ENCODE data around the gene NLRC4.
A peak's percentile ranks its signal among the peaks of the same experiment; 100 is the strongest.
"Not testable (repeated sequence)": the region's sequence is repeated elsewhere in the genome, so short reads cannot be mapped to it uniquely, and the experiment has no call there.

Gene NLRC4

DNA sequence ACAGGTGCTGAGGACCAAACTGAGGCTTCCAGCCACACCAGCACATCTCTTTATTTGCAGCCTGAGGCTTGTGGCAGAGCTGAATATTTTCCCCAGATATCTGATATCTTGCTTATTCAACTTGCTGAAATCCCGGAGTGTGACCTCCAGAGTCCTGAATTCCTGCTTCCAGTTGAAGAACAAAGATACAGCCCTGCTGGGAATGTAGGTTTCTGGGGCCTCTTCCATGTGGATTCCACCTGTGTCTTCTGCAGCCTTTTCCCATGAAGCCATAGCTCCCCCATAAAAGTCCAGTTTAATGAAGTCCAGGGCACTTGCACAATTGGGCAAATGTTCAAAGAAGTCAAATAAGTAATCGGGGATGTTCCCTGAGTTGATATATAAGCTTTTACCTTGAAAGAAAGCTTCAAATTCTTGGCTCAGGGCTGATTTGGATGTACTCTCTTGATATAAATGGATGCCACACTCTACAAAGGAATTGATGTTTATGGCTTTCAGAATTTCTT is 14.9 kb downstream of the NLRC4 start:
- no peak for DNase-seq (ENCODE audit: low spot score)

DNA sequence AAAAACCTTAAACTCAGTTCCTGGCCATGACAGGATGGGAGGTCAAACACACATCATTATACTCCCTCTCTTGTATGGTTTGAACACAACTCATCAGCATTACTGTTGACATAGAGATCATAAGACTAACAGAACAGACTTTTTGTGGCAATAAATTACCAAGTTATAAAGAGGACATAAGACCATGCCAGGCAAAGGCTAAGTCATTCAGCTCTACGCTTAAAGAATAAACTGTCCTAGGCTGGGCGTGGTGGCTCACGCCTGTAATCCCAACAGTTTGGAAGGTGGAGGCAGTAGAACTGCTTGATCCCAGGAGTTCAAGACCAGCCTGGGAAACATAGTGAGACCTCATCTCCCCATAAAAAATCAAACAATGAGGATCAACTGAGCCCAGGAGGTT is 16.4 kb downstream of the NLRC4 start:
- DNase-seq (ENCODE audit: low spot score): no peak

DNA sequence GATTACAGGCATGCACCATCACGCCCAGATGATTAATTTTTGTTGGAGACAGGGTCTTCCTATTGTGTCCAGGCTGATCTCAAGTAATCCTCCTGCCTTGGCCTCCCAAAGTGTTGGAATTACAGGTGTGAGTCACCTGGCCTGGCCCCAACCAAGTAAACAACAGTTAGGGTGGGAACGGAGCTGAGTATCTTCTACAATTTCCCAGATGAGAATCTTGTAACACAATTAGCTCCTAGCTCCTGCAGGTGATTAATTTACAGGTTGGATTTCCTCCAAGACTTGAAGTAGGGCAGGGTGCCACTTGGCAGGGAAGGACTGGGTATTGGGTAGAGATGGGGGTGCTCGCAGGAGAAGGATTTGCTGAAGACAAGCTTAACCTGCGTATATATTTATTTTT is 17.8 kb downstream of the NLRC4 start:
- no peak for DNase-seq (ENCODE audit: low spot score)

DNA sequence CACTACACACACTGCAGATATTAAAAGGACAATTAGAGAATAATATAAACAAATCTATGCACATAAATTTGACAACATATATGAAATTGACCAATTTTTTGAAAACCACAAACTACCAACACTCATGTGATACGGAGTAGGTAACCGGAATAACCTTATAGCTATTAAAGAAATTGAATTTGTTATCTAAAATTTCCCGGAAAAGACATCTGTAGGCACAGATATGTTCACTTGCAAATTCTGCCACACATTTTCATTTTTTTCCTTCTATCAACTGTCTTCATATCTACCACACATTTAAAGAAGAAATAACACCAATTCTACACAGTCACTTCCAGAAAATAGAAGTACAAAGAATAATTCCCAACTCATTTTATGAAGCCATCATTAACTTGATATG is 22.4 kb downstream of the NLRC4 start:
- no peak for DNase-seq (ENCODE audit: low spot score)

DNA sequence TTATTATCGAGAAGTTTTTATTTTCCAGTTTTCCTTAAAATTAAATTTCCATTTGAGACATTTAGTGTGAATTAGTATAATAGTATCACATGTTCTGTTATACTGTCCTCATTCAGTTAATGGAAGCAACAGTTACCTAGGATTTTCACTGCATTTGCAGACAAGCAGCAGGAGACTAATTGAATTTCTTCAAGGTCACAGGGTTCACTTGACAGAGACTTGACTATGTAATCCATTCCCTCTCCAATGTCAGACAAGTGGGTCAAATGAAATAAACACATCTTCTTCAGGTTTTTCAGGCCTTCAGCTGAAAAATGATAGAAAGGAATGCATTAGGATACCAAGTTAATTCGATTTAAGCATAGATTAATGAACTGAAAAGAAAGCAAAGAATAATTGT is 26.7 kb downstream of the NLRC4 start:
- DNase-seq (ENCODE audit: low spot score): peak; percentile 74

DNA sequence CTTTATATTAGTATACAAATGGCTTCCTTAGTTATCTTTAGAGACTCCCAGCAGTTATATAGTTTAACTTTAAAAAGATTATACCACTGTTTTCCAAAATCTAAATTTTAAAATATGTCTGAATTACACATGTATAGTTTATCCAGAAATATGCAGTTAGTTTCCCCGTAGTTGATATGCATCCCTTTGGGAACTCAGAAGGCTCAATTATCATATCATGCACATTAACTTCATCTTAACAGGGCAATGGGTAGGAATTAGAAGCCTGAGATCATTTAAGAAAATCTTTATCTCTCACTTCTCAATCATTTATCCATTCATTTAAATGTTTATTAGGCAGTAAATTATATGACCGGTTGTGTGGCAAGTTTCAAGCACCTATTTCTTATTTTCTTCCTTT is 27.2 kb downstream of the NLRC4 start:
- DNase-seq (ENCODE audit: low spot score): no peak

DNA sequence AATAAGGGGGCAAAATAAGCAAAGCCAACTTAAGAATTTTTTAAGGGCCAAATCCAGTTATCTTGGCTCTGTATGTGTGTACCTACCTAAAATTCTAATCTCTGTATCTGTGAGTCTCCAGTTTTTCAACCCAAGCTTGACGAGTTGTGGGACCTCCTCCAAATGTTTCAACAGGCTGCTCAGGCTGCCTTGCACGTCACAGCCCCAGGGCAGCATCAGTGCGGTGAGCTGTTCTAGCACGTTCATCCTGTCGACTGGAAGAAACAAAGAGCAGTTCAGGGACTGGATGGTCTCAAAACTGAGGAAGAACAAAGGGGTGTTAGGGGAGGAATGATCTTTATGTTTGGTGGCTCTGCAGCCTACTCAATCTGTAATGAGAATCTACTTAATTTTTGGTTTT is 29.4 kb downstream of the NLRC4 start:
- DNase-seq (ENCODE audit: low spot score): no peak

DNA sequence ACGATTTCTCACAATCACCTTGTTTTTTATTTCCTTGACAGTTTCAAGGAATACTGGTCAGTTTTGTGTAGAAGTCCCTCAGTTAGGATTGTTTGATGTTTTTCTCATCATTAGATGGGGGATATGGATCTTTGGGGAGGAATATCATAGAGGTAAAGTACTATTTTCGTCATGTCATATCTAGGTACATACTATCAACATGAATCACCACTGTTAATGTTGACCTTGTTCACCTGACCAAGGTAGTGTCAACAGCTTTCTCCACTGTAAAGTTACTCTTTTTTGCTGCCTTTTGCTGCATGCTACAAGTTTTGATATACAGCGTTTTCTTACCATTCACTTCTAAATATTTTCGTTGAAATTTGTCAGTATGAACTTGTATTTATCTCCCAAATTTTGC is 32.7 kb downstream of the NLRC4 start:
- DNase-seq (ENCODE audit: low spot score): no peak

DNA sequence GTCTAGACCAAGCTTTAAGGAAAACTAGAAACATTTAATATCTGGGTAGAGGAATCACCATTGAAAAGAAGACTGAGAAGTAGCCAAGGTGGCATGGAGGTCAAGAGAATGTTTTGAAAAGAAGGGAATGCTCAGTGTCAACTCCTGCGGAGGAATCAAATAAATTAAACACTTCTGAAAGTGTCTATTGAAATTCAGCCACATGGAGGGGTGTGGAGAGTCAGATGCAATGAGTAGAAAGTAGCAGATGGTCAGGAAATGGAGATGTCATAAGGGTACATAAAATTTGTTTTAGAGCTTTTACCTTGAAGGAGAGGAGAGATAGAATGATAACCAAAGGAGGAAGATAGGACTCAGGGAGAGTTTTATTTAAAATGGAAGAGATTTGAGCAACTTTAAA is 35.1 kb downstream of the NLRC4 start:
- no peak for DNase-seq (ENCODE audit: low spot score)

DNA sequence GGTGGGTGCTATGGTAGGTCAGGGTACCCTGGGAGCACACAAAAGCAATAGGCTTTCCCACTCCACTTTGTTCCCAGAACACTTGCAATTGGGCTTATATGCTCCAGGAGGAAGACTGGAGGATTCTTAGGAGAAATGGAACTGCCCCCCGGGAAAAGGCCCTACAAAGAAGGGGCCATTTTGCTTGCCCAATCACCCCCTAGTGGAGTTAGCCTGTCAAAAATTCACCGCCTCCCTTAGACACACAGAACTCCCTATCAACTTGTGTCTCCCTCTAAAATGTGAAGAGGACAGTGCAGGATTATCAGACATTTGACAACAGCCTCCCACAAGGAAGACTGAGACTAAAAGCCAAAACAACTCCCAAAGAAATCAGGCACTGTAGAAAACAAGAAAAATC is 36.5 kb downstream of the NLRC4 start:
- no peak for DNase-seq (ENCODE audit: low spot score)

DNA sequence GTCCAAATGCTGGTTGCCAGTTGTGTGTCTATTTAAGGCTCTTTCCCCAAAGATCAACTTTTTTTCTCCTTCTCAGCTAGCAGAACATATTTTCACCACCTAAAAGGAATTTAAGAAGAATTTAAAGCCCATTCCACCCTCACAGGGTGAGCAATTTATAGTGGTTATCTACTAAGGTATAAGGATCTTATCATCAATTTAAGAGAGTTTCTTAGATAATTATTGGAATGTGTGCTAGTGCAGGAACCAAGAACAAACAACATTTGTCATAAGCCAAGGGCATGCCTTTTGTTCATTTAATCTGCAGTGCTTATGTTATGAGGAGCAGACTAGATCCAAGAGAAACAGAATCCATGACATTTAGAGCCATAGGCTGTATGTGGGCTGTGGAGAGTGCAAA is 37.2 kb downstream of the NLRC4 start:
- no peak for DNase-seq (ENCODE audit: low spot score)

DNA sequence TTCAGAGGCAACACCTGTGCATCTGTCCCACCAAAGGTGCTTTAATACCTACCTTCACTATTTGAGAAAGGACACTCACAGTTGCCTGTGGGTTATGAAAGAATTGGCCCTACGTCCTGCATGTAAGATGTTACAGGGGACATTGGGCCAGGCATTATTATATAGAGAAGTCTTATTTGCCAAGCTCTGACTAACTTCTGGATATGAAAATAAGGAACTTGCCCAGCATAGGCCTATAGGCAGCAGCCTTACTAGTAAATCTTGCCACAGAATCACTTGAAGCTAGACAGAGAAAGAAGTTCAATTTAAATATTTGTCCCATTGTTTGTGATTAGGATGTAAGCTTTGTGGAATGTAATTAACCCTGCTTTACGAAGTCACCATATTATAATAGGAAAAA is 41.7 kb downstream of the NLRC4 start:
- no peak for DNase-seq (ENCODE audit: low spot score)

DNA sequence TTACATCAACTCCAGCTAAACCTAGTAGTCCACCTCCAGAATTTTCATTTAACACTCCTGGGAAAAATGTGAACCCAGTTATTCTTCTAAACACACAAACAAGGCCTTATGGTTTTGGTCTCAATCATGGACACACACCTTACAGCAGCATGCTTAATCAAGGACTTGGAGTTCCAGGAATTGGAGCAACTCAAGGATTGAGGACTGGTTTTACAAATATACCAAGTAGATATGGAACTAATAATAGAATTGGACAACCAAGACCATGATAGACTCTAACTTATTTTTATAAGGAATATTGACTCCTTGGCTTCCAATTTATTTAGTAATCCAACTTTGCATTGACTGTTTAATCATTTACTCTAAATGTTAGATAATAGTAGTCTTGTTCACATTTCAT is 44.2 kb downstream of the NLRC4 start:
- DNase-seq (ENCODE audit: low spot score): no peak

DNA sequence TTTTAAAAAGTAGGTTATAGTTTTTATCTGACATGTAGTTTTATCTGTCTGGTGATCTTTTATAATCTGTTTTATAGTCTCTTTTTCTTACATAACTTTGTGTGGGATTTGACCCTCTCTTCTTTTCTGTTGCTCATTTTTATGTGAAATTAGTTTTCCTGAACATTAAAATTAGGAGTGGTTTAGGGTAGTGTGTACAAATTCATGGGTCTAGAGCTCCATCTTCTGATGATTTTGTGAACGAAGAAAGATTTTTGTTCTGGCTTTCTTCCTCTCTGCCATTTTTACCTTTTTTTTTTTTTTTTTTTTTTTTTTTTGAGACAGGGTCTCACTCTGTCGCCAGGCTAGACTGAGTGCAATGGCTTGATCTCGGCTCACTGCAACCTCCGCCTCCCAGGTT is 52.4 kb downstream of the NLRC4 start:
- no peak for DNase-seq (ENCODE audit: low spot score)

DNA sequence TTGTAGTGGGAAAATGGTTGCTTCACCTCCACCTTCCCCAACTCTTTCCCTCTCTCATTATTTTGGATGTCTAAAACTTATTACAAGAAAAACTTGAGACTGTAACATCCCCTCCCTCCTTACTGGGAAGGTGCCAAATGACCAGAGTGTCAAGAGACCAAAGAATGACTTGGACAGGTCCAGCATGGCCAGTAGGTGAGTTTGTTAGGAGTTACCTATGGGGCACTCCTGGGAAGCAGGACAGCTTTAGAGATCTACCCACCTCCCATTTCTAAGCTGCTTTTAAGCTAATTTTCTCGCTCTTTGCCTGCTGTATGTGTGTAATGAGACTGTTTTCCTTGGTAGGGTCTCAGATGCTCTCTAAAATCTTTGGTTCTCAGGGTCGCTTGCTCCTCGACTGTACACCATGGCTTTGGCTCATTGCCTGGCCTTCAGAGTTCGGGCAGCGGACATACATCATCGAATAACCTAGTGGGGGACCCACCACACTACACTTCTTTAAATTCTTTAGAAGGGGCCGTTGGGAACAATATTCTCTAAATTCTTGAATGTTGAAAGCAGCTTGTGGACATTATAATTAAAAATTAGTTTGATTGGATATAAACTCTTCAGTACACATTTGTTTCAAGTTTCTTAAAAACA is 53.8 kb downstream of the NLRC4 start:
- no peak for DNase-seq (ENCODE audit: low spot score)

DNA sequence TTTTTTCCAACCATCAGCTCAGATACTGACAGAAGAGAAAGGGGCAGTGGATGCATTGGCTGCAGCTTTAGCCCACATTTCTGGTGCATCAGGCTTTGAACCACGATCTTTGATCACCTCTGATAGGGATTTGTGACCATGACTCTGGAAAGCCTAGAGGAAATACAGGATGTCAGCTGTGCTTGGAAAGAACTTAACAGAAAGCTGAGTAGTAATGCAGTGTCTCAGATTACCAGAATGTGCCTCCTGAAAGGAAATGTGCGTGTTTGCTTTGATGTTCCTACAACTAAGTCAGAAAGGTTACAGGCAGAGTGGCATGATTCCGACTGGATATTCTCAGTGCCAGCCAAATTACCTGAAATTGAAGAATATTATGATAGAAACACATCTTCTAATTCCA is 61.3 kb downstream of the NLRC4 start:
- DNase-seq (ENCODE audit: low spot score): not testable (repeated sequence)

DNA sequence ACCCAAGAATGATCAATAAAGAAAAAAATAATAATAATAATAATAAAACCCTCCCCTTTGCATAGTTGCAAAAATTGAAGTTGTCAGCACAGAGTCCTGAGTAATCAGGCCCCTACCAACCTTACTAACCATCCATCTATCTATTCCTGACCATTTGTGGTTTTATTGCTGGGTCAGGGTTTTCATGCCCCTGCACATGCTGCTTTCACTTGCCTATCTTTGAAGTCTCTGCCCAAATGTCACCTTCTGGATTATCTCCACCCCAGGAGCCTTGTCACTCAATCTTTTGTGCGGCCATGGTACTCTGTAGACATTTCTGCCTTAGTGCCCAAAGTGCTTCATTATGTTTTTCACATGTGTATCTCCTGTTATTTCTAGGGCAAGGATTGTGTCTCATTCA is 63.9 kb downstream of the NLRC4 start:
- DNase-seq (ENCODE audit: low spot score): no peak

DNA sequence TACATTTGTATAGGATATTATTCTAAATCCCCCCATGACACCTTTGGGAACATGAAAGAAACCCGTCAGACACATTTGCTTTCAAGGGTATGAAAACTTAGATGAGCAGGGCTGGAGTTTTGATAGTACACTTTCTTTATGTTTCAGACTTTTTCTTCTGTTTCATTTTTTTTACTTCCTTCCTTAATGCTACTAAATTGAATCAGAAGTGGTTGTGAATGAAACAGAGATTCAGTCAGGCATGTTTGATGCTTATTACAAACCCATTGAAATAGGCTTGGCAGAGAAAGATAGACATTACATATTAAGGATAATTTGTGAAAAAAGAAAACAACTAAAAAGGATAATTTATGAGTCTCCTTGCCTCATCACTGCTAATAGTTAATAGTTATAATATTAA is 72.3 kb downstream of the NLRC4 start:
- DNase-seq (ENCODE audit: low spot score): no peak

DNA sequence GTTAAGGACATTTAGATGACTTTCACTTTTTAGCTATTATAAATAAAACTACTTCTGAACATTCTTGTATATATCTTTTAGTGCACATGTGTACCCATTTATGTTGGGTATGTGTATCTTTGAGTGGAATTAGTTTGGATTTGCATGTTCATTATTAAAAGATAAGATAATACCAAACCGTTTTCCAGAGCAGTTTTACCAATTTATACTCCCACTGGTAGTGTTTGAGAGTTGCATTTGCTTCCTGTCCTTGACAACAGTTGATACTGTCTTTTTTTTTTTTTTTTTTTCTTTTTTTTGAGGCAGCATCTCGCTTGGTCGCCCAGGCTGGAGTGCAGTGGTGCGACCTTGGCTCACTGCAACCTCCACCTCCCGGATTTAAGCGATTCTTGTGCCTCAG is 75.7 kb downstream of the NLRC4 start:
- DNase-seq (ENCODE audit: low spot score): no peak

DNA sequence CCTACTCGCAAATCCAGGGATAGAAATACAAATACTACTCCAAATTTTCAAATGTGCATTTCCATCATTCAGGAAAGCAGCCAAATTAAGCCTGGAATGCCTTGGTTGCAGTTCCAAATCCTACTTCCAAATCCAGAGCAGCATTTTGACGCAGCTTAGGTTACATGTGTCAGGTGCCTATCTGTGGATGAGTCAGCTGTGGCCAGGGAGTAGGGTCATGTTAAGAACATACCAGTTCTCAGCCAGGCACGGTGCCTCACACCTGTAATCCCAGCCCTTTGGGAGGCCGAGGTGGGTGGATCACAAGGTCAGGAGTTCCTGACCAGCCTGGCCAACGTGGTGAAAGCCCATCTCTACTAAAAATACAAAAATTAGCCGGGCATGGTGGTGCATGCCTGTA is 82.0 kb downstream of the NLRC4 start:
- no peak for DNase-seq (ENCODE audit: low spot score)

Data from SK-N-DZ (cell line).